Stimulated activated CD4-positive, alpha-beta T cell treated with anti-CD3 and anti-CD28 coated beads, Interleukin-4, amount 100 ng/mL, for 1 hour (primary cell): Measurements from ENCODE around the gene CYP2W1.
"Not testable (repeated sequence)": the region's sequence is repeated elsewhere in the genome, so short reads cannot be mapped to it uniquely, and the experiment has no call there.

Experiments used
- DNase-seq: peaks from one replicate; pipeline ENCODE4 v3.0.0-alpha.2; 2020

Gene CYP2W1

GRCh38 chr7:951881-952547 lies 31.0 kb upstream of the CYP2W1 start:
- DNase-seq, result no peak

- no peak for DNase-seq
Measured at GRCh38 chr7:952548-953441, 30.2 kb upstream of the CYP2W1 start.

- DNase-seq, result no peak
Measured at GRCh38 chr7:953547-954327, 29.2 kb upstream of the CYP2W1 start.

GRCh38 chr7:954330-955238 lies 28.4 kb upstream of the CYP2W1 start, which contains the start of gene ADAP1:
Gene ADAP1, minus strand, starts transcription at chr7:954680. Its CDS starts 203 bp downstream, at chr7:954477.
- peak; percentile 68 for DNase-seq

DNA sequence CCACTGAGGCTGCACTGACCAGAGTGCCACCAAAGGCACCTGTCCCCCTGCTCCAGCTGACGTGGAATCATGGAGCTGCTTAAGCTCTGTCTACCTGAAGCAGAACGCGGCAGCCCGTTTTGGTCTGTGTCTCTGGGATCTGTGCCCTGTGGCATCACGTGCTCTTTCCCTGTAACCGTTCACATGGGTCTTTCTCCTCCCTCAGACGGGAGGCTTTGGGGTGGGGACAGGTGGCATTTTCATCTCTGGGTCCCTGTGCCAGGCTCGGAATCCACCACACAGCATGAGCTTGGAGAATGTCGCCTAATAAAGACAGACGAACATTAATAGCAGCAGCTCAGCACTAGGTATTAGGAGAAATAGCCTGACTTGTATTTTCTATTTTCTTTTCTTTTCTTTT lies 26.9 kb upstream of the CYP2W1 start:
- no peak for DNase-seq

GRCh38 chr7:957418-958220 lies 25.4 kb upstream of the CYP2W1 start:
- DNase-seq, result no peak

- DNase-seq, result no peak
Measured at GRCh38 chr7:958221-959200, 24.5 kb upstream of the CYP2W1 start.

- DNase-seq, result no peak
Measured at GRCh38 chr7:959271-959670, 23.7 kb upstream of the CYP2W1 start.

GRCh38 chr7:959740-960139 lies 23.2 kb upstream of the CYP2W1 start:
- DNase-seq, result not testable (repeated sequence)

DNA sequence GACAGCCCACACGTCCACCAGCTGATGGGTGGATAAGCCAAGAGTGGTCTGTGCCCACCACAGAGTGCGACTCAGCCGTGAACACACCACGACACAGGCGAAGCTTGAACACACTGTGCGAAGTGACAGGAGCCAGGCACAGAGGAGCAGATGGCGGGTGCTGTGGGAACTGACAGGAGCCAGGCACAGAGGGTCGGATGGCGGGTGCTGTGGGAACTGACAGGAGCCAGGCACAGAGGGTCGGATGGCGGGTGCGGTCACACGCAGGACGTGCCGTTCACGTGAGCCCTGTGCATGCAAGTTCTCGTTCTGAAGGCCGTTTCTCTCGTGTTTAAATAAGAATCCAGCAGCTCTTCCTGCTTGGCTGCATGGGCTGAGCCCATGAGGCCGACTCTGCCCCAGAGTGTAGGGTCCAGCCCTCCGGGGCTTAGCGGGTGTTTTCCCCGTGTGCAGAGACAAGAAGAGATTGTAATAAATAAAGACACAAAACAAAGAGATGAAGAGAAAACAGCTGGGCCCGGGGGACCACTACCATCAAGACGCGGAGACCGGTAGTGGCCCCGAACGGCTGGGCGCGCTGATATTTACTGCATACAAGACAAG lies 22.6 kb upstream of the CYP2W1 start:
- DNase-seq, result no peak

- not testable (repeated sequence) for DNase-seq
Measured at GRCh38 chr7:960972-961371, 22.0 kb upstream of the CYP2W1 start.

DNA sequence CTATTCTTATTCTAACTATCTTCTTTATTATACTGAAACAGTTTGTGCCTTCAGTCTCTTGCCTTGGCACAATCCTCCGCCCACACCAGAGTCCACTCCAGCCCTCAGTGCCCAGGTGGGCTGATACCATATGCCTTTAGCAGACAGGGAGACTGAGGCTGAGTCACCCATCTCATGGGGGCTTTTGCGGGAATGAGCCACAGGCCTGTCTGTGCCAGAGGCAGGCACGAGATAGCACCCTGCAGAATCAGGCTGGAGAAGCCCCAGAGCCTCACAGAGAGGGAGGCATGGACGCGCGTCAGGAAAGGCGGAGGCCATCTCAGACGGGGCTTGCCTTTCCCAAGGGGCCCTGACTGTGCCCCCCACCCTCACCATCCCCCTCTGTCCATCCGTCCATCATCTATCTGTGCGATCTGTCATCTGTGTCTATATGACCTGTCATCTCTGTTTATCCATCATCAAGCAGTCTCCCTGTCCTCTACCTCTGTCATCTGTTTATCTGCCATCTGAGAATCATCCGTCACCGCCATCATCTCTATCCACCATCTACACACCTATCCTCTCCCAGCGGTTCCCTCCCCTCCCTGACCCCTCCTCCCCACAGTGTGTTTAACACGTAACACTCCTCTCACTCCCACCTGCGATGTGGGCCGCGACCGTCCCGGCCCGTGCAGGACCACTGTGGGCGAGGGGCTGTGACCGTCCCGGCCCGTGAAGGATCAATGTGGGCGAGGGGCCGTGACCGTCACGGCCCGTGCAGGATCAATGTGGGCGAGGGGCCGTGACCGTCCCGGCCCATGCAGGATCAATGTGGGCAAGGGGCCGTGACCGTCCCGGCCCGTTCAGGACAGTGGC lies 21.2 kb upstream of the CYP2W1 start:
- DNase-seq, result no peak

- no peak for DNase-seq
Measured at GRCh38 chr7:962401-963081, 20.4 kb upstream of the CYP2W1 start.

GRCh38 chr7:963236-964078 lies 19.5 kb upstream of the CYP2W1 start:
- no peak for DNase-seq

DNA sequence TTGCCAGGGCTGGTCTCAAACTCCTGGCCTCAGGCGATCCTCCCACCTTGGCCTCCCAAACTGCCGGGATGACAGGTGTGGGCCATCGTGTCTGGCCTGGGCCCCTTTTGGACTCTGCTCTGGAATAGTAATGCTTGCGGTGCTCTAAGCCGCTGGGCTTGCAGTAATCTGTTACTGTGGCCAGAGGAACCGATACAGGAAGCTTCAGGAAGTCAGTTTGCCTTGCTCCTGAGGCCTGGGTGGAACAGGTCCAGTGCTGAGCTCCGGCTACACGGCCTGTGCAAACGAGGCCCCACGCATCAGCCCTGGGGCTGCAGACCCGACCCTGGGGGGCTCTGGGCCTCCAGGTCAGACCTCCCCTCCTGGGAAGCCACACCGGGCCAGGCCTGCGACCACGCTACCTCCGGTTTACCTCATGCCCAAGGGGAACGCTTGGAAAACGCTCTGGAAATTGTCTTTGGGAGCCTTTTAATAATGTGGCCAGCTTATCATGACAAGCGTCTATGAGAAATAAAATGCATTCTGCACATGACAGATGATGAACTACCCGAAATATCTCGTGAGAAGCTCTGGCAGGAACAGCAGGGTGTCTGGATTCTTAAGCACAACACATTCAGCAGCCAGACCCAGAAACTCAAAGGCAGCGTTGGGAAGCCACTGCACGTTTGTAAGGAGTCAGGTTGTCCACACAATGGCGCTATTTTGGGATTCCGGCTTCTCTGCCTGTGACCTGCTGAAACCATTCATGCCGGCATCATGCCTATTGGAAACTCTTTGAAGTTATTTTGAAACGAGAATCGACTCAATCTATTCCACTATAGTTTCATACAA lies 18.4 kb upstream of the CYP2W1 start:
- no peak for DNase-seq
